ENCODE results near the gene VWC2L.

VWC2L gene

DNA sequence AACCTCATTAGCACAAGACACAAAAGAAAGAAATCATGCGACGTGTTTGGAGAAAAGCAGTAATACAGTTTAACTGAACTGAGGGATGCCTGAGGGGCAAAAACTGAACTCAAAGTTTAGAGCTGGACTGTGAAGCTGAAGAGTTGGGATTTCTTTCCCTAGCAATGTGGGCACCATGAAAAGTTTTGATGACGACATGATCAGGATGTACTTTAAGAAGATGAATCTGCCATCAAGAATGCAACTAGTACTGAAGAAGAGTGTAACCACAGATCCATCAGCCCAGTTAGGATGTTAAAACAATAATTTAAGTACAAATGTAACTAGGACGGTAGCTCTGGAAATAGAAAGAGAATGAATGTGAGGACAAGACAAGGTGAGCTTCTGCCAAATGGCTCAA, 196.2 kb downstream of the VWC2L start:
- no peak overlapping the region for H3K27ac ChIP-seq
- no peak for TF ChIP-seq CTCF (conservative IDR thresholded peaks at IDR 0.05)

GRCh38 chr2:214611015-214611414, 200.2 kb downstream of the VWC2L start:
- TF ChIP-seq CTCF (conservative IDR thresholded peaks at IDR 0.05), result no peak
- H3K27ac ChIP-seq, result no peak overlapping the region

- TF ChIP-seq CTCF (conservative IDR thresholded peaks at IDR 0.05), result no peak
- H3K27ac ChIP-seq, result no peak overlapping the region
Measured at GRCh38 chr2:214624166-214624760, 213.4 kb downstream of the VWC2L start.

GRCh38 chr2:214628091-214628490, 217.2 kb downstream of the VWC2L start:
- no peak for TF ChIP-seq CTCF (conservative IDR thresholded peaks at IDR 0.05)
- H3K27ac ChIP-seq, result no peak overlapping the region

Data from VCaP (cell line).